Measurements from ENCODE around the gene NOD1.

NOD1 gene

GRCh38 chr7:30502470-30503251 lies 24.1 kb upstream of the NOD1 start:
- Histone ChIP-seq H3K27ac (ENCODE audit: extremely low read depth, low read depth, low read length) (no peak overlapping the region), H3K9me3 (ENCODE audit: control insufficient read depth, insufficient read depth, low read depth, low read length) (no peaks in the 10 kb centered on the region), H3K4me1 (ENCODE audit: control insufficient read depth, insufficient read depth, low read length) (0 out of 2 replicates have a peak, but pooled peaks cover 5% of the 10 kb centered on the region), H3K36me3 (ENCODE audit: control insufficient read depth in 2 of 2, insufficient read depth in 1 of 2, low read length in 2 of 2) (peaks cover 15 to 18% of the 10 kb centered on the region in 2 experiments; a peak in 2 of 3 replicates), H3K4me3 (ENCODE audit: low read depth, low read length) (no peak overlapping the region)
- CTCF ChIA-PET = no interaction called here
- POLR2A ChIA-PET = no interaction called here
- TF ChIP-seq ZNF341 (tag by site-specific recombination; IDR thresholded peaks at IDR 0.05; ENCODE audit: low read depth) (peak; percentile 48; the same call in 1 of the 2 replicates), ZNF544 (tag by site-specific recombination; IDR thresholded peaks at IDR 0.05) (no peak)

GRCh38 chr7:30501264-30501663 lies 22.7 kb upstream of the NOD1 start:
- H3K36me3 ChIP-seq (ENCODE audit: control insufficient read depth in 2 of 2, insufficient read depth in 1 of 2, low read length in 2 of 2) = peaks cover 23 to 30% of the 10 kb centered on the region in 2 experiments
- ChIA-PET CTCF (no interaction called here), POLR2A (no interaction called here)
- H3K27ac ChIP-seq (ENCODE audit: extremely low read depth, low read depth, low read length) = no peak overlapping the region
- H3K4me3 ChIP-seq (ENCODE audit: low read depth, low read length) = no peak overlapping the region
- H3K9me3 ChIP-seq (ENCODE audit: control insufficient read depth, insufficient read depth, low read depth, low read length) = no peaks in the 10 kb centered on the region
- 0 out of 2 replicates have a peak, but pooled peaks cover 5% of the 10 kb centered on the region for H3K4me1 ChIP-seq (ENCODE audit: control insufficient read depth, insufficient read depth, low read length)
- TF ChIP-seq ZNF350 (tag by site-specific recombination; IDR thresholded peaks at IDR 0.05) = no peak
- no peak for TF ChIP-seq TCF7L2 (IDR thresholded peaks at IDR 0.05; ENCODE audit: borderline replicate concordance, low read depth, low read length)
- TF ChIP-seq ZNF121 (tag by site-specific recombination; IDR thresholded peaks at IDR 0.05) = no peak
- no peak for TF ChIP-seq SCRT2 (tag by site-specific recombination; IDR thresholded peaks at IDR 0.05)
- no peak for TF ChIP-seq SALL2 (tag by site-specific recombination; IDR thresholded peaks at IDR 0.05; ENCODE audit: borderline replicate concordance)
- TF ChIP-seq ZNF114 (tag by site-specific recombination; IDR thresholded peaks at IDR 0.05) = no peak
- no peak for TF ChIP-seq ZNF157 (tag by site-specific recombination; IDR thresholded peaks at IDR 0.05)
- TF ChIP-seq ZNF843 (tag by site-specific recombination; IDR thresholded peaks at IDR 0.05) = no peak
- TF ChIP-seq ZNF112 (tag by site-specific recombination; IDR thresholded peaks at IDR 0.05) = no peak
- no peak for TF ChIP-seq SETDB1 (IDR thresholded peaks at IDR 0.05; ENCODE audit: insufficient read length, low read length)

DNA sequence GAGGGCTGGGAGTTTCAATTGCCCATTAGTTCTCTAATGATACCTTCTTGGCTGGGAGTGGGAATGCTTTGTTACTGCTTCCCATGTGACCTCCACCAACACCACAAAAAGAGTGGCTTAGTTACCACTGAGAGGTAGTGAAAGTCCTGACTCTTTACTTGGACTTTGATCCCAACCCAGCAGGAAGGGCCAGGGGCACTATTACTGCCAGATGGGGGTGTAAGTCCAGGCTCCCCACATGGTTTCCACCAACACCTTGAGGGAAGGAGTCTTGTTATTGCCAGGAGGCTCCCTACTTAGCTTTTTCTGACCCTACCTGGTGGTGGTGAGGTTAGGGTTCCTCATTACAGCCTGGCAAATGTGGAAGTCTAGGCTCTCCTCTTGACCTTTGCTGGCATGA lies 14.6 kb upstream of the NOD1 start:
- H3K9me3 ChIP-seq (ENCODE audit: control insufficient read depth, insufficient read depth, low read depth, low read length) = no peaks in the 10 kb centered on the region
- TF ChIP-seq SP3 (tag by site-specific recombination; IDR thresholded peaks at IDR 0.05) (no peak), KLF17 (tag by site-specific recombination; IDR thresholded peaks at IDR 0.05) (no peak), SALL2 (tag by site-specific recombination; IDR thresholded peaks at IDR 0.05; ENCODE audit: borderline replicate concordance) (no peak), ZNF350 (tag by site-specific recombination; IDR thresholded peaks at IDR 0.05) (no peak), YY2 (tag by site-specific recombination; IDR thresholded peaks at IDR 0.05) (no peak), SCRT2 (tag by site-specific recombination; IDR thresholded peaks at IDR 0.05) (no peak), ZNF571 (tag by site-specific recombination; IDR thresholded peaks at IDR 0.05) (no peak), CTCF (tag by site-specific recombination; IDR thresholded peaks at IDR 0.05) (no peak), ZNF239 (tag by site-specific recombination; IDR thresholded peaks at IDR 0.05) (no peak), ZNF10 (tag by site-specific recombination; IDR thresholded peaks at IDR 0.05) (no peak)
- TF ChIP-seq, protein P1, sequence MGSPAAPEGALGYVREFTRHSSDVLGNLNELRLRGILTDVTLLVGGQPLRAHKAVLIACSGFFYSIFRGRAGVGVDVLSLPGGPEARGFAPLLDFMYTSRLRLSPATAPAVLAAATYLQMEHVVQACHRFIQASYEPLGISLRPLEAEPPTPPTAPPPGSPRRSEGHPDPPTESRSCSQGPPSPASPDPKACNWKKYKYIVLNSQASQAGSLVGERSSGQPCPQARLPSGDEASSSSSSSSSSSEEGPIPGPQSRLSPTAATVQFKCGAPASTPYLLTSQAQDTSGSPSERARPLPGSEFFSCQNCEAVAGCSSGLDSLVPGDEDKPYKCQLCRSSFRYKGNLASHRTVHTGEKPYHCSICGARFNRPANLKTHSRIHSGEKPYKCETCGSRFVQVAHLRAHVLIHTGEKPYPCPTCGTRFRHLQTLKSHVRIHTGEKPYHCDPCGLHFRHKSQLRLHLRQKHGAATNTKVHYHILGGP (tag by site-specific recombination; IDR thresholded peaks at IDR 0.05) = no peak
- ChIA-PET CTCF (no interaction called here), POLR2A (no interaction called here)
- no peaks in the 10 kb centered on the region for H3K4me1 ChIP-seq (ENCODE audit: control insufficient read depth, insufficient read depth, low read length)
- H3K27ac ChIP-seq (ENCODE audit: extremely low read depth, low read depth, low read length) = no peak overlapping the region
- H3K4me3 ChIP-seq (ENCODE audit: low read depth, low read length) = no peak overlapping the region
- peaks cover 14 to 17% of the 10 kb centered on the region in 2 experiments for H3K36me3 ChIP-seq (ENCODE audit: control insufficient read depth in 2 of 2, insufficient read depth in 1 of 2, low read length in 2 of 2)

Data from HEK293 (cell line).